HUES48 (cell line): Measurements from ENCODE around the gene A4GALT.

Experiments
- H3K27ac ChIP-seq: one replicate; pipeline ENCODE4 v1.7.0; 2013; ENCODE audit warnings: low read depth, low read length, inconsistent platforms
- H3K27me3 ChIP-seq: 2 replicates; pipeline ENCODE4 v1.6.1; 2013; ENCODE audit warnings: mild to moderate bottlenecking, low read length; ENCODE audit not compliant: control insufficient read depth, insufficient read depth
- H3K36me3 ChIP-seq: 2 replicates; pipeline ENCODE4 v1.6.1; 2013; ENCODE audit warnings: low read length; ENCODE audit not compliant: control insufficient read depth, insufficient read depth
- H3K4me1 ChIP-seq: 2 replicates; pipeline ENCODE4 v1.6.1; 2013; ENCODE audit warnings: mild to moderate bottlenecking, low read length; ENCODE audit not compliant: control insufficient read depth, insufficient read depth
- H3K4me3 ChIP-seq: 2 replicates; pipeline ENCODE4 v1.5.1; 2013; ENCODE audit warnings: mild to moderate bottlenecking, low read depth, low read length
- H3K9ac ChIP-seq: 2 replicates; pipeline ENCODE4 v1.6.1; 2013; ENCODE audit warnings: mild to moderate bottlenecking, low read depth, low read length, moderate library complexity
- H3K9me3 ChIP-seq: 2 replicates; pipeline ENCODE4 v1.6.1; 2013; ENCODE audit warnings: low read length; ENCODE audit not compliant: control insufficient read depth, insufficient read depth

The A4GALT gene

DNA sequence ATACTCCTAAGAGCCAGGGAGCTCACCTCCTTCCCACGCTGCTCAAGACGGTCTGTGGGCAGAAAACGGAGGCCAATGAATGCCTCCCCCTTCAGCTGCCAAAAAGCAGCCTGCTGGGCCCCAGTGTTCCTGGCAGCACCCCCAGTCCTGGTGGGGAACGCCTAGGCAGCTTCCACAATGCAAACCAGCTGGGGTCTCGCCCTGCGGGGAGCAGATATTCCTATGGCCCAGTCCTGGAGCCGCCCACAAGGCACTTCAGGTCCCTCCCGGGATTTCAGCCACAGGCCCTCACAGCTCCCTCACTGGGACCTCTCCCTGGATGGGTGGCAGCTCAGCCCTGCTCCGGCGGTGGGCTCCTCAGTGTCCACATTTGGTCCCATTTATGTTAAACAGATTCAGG lies 29.2 kb downstream of the A4GALT start:
- no peaks in the 10 kb centered on the region for H3K9me3 ChIP-seq
- H3K9ac ChIP-seq = no peak overlapping the region
- H3K27ac ChIP-seq = no peak overlapping the region
- H3K27me3 ChIP-seq = no peaks in the 10 kb centered on the region
- H3K4me3 ChIP-seq = no peak overlapping the region
- H3K4me1 ChIP-seq = peaks cover 7% of the 10 kb centered on the region
- H3K36me3 ChIP-seq = 0 out of 2 replicates have a peak, but pooled peaks cover 4% of the 10 kb centered on the region

DNA sequence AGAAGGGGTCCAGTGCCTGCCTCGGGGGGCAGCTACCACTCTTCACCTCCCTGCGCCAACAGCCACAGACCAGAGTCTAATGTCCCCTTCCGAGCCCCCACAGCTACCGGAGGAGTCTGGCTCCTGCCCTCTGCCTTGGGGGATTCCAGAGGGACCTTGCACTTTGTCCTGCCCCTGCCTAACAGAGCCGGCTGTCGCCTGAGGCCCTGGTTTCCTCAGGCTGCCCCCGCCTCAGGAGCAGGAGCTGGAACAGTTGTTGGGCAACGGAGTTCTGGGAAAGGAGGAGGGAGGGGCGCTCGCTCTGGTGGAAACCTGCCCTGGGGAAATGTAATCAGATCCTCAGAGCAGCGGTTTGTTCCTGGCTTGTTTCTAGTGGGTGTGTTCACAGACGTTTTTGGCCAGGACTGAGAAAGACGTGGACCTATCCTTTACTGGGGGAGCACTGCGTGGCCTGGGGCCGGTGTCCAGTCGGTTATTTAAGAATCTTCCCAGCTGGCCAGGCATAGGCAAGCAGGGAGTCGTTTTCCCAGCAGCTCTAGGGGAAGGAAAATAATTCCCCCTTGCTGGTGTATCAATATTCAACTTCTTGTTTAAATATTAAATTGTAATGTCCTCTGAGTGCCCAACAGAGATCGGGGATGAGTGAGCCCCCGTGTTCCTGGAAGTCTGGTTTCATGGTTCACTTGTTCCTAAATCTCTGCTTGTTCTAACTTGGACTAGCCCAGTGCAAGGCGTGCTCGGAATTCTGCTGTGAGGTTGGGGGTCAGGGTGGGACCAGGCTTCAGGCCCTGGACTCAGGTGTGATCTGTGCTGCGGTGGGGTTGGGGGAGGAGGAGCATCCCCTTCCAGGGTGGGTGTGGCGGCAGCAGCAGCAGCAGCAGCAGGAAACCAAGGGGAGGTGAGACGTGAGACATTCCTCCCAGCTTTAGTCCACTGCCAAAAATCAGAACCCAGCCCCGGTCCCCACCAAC lies 32.1 kb downstream of the A4GALT start:
- Histone ChIP-seq H3K9me3 (no peaks in the 10 kb centered on the region), H3K4me1 (peaks cover 13% of the 10 kb centered on the region), H3K27ac (no peak overlapping the region), H3K36me3 (0 out of 2 replicates have a peak, but pooled peaks cover 4% of the 10 kb centered on the region), H3K4me3 (no peak overlapping the region), H3K27me3 (no peaks in the 10 kb centered on the region), H3K9ac (no peak overlapping the region)

- Histone ChIP-seq H3K36me3 (no peaks in the 10 kb centered on the region), H3K27ac (no peak overlapping the region), H3K4me3 (no peak overlapping the region), H3K9ac (no peak overlapping the region), H3K4me1 (peaks cover 13% of the 10 kb centered on the region), H3K27me3 (no peaks in the 10 kb centered on the region), H3K9me3 (no peaks in the 10 kb centered on the region)
Observed at GRCh38 chr22:42686756-42687491, 33.7 kb downstream of the A4GALT start.

- Histone ChIP-seq H3K27ac (no peak overlapping the region), H3K4me3 (no peak overlapping the region), H3K27me3 (no peaks in the 10 kb centered on the region), H3K36me3 (no peaks in the 10 kb centered on the region), H3K9me3 (no peaks in the 10 kb centered on the region), H3K9ac (no peak overlapping the region), H3K4me1 (peaks cover 13% of the 10 kb centered on the region)
Observed at GRCh38 chr22:42685941-42686653, 34.6 kb downstream of the A4GALT start.

- Histone ChIP-seq H3K27ac (no peak overlapping the region), H3K9ac (no peak overlapping the region), H3K9me3 (no peaks in the 10 kb centered on the region), H3K27me3 (no peaks in the 10 kb centered on the region), H3K36me3 (no peaks in the 10 kb centered on the region), H3K4me3 (no peak overlapping the region), H3K4me1 (peaks cover 13% of the 10 kb centered on the region)
Observed at GRCh38 chr22:42684462-42685195, 36.0 kb downstream of the A4GALT start.

- H3K4me1 ChIP-seq = peaks cover 12% of the 10 kb centered on the region
- H3K4me3 ChIP-seq = no peak overlapping the region
- H3K27ac ChIP-seq = no peak overlapping the region
- no peaks in the 10 kb centered on the region for H3K27me3 ChIP-seq
- no peak overlapping the region for H3K9ac ChIP-seq
- H3K36me3 ChIP-seq = no peaks in the 10 kb centered on the region
- H3K9me3 ChIP-seq = no peaks in the 10 kb centered on the region
Observed at GRCh38 chr22:42683578-42684283, 36.9 kb downstream of the A4GALT start.

- Histone ChIP-seq H3K9me3 (no peaks in the 10 kb centered on the region), H3K27ac (no peak overlapping the region), H3K4me3 (no peak overlapping the region), H3K4me1 (peaks cover 8% of the 10 kb centered on the region), H3K36me3 (no peaks in the 10 kb centered on the region), H3K27me3 (no peaks in the 10 kb centered on the region), H3K9ac (no peak overlapping the region)
Observed at GRCh38 chr22:42682113-42682851, 38.4 kb downstream of the A4GALT start.

DNA sequence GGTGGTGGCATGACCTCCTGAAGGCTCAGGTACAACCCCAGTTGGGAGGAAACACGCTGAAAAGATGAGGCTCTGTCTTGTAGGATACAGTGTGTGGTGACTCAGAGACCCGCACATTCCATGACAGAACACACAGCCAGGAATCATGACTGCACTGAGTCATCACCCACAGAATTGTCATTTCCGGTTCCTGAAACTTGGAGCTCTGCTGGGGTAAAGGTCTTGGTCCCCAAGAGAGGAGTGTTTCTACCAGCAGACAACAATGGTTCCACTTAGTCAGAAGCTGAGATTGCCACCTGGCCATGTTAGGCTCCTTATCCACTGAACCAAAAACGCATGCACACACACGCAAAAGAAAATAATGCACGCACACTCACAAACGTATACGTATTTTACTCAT lies 40.0 kb downstream of the A4GALT start:
- no peak overlapping the region for H3K9ac ChIP-seq
- H3K9me3 ChIP-seq = no peaks in the 10 kb centered on the region
- no peaks in the 10 kb centered on the region for H3K4me1 ChIP-seq
- no peaks in the 10 kb centered on the region for H3K27me3 ChIP-seq
- H3K4me3 ChIP-seq = no peak overlapping the region
- no peaks in the 10 kb centered on the region for H3K36me3 ChIP-seq
- no peak overlapping the region for H3K27ac ChIP-seq

DNA sequence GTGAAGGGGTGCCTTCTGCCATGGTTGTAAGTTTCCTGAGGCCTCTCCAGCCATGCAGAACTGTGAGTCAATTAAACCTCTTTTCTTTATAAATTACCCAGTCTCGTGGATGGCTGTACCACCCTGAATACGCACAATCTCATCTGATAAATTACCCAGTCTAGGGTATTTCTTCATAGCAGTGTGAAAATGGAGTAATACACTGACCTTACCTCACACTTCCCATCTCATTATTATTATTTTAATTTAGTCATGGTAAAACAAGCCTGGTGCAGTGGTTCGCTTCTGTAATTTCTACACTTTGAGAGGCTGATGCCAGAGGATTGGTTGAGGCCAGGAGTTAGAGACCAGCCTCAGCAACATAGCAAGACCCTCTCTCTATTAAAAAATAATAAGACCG lies 41.0 kb downstream of the A4GALT start:
- no peaks in the 10 kb centered on the region for H3K4me1 ChIP-seq
- H3K4me3 ChIP-seq = no peak overlapping the region
- H3K27me3 ChIP-seq = no peaks in the 10 kb centered on the region
- no peak overlapping the region for H3K9ac ChIP-seq
- no peaks in the 10 kb centered on the region for H3K36me3 ChIP-seq
- H3K27ac ChIP-seq = no peak overlapping the region
- H3K9me3 ChIP-seq = no peaks in the 10 kb centered on the region
